VCaP (cell line): Measurements from ENCODE around the gene CCNA2.

Source experiments
- H3K27ac ChIP-seq: fragments of 450-650 bp; 2 replicates; pipeline ENCODE4 v1.5.1; 2017
- CTCF ChIP-seq: fragments of 450-650 bp; conservative IDR thresholded peaks from 2 replicates; pipeline ENCODE4 v1.5.1; 2017; ENCODE audit warnings: mild to moderate bottlenecking, moderate library complexity

The CCNA2 gene

DNA sequence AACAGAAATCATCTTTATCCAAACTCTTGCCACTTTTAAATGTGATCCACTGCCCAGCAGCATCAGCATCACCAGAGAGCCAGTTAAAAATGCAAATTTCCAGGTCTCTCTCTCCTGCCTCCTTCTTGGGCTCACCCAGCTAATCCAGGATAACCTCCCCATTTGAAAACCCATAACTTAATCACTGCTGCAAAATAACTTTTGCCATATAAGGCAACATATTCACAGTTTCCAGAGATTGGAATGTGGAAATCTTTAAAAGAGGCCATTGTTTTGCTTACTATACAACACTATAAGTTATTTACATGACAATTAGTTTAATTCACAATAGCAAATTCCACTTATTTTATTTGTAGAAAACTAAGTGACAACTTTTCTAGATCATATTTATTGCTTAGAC, 27.4 kb downstream of the CCNA2 start:
- no peak for TF ChIP-seq CTCF

DNA sequence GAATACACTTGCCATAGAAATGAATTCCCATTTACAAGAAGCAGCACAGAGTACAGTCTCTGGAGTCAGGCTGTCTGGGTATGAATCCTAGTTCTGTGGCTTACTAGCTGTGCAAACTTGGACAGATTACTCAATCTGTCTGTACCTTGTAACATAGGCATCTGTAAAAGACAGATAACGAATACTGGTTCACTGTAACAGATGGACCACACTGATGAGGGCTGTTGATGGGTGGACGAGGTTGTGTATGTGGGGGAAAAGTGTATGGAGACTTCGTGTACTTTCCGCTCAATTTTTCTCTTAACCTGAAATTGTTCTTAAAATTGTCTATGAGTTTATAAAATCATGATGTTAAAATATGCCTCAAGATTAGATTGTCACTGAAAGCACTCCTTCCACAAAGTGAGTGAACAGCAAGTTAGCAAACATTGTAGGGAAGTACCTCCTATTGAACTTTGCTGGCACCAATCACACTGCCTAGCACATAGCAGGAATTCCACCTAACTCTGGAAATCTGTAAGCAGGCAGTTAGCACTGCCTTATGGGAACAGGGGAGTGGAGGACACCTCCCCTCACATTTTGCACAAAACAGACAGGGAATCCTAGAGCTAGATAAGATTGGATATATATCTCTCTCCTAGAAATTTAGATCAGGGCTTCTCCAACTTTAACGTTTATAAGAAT, 29.0 kb downstream of the CCNA2 start:
- no peak overlapping the region for H3K27ac ChIP-seq
- TF ChIP-seq CTCF = no peak

More for the DNA sequence above, 27.4 kb downstream of the CCNA2 start:
- no peak overlapping the region for H3K27ac ChIP-seq

- TF ChIP-seq CTCF = no peak
- no peak overlapping the region for H3K27ac ChIP-seq
Observed at GRCh38 chr4:121792966-121793365, 30.7 kb downstream of the CCNA2 start.

GRCh38 chr4:121791481-121791880, 32.2 kb downstream of the CCNA2 start:
- no peak overlapping the region for H3K27ac ChIP-seq
- TF ChIP-seq CTCF = no peak

GRCh38 chr4:121790976-121791375, 32.7 kb downstream of the CCNA2 start:
- no peak for TF ChIP-seq CTCF
- H3K27ac ChIP-seq = no peak overlapping the region

DNA sequence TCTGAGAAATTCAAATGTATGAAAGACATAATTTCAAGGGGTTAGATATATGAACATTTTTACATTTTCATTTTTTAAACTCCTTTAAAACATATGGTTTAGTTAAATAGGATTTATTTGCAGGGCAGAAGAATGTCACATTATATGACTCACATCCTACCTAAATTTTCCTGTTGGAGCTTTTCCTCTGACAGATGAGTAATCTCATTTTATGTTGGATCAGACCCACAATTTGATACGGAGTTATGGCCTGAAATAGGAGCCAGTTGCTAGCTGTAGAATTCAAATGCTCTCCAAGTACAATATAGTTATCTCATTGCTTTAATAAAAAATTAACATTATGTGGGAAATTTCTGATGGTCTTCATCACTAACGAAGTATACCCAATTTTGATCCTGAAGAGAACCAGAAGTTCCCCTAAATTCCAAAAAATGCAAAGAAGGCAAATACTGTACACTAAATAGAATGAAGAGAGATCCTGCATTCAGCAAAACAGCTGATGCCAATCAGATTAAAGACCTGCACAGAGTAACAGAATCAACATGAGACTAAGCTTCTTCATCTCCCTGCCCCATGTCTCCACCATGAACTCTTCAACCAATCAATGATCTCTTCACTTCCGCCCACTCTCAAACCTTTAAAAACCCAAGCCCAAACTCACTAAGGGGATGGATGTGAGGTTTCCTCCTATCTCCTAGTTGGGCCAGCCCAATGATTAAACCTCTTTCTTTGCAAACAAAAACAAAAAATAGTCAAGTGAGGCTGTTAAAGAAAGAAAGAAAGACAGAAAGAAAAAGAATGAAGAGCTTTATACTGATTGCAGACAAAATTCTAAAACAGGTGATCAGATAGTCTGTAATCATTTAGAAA, 33.5 kb downstream of the CCNA2 start:
- TF ChIP-seq CTCF = no peak
- H3K27ac ChIP-seq = no peak overlapping the region

- no peak for TF ChIP-seq CTCF
- no peak overlapping the region for H3K27ac ChIP-seq
Observed at GRCh38 chr4:121789455-121789854, 34.2 kb downstream of the CCNA2 start.
